TTC549 (cell line): Measurements from ENCODE around the gene FBXW5.

Experiments used
- FAIRE-seq: peaks from 2 replicates; lab custom pipeline; 2012; peaks lifted over from hg19 to GRCh38; lab: Jason Lieb, UNC

The FBXW5 gene

GRCh38 chr9:136947955-136948510, 3.5 kb upstream of the FBXW5 start:
- FAIRE-seq = no peak

GRCh38 chr9:136947028-136947891, 2.7 kb upstream of the FBXW5 start:
- no peak for FAIRE-seq

- no peak for FAIRE-seq
Observed at GRCh38 chr9:136946228-136947027, 1.9 kb upstream of the FBXW5 start.

GRCh38 chr9:136945333-136946227, 1.0 kb upstream of the FBXW5 start:
- FAIRE-seq = no peak

- FAIRE-seq = no peak
Observed at GRCh38 chr9:136944212-136944518, 373 bp downstream of the FBXW5 start.

- no peak for FAIRE-seq
Observed at GRCh38 chr9:136943291-136944211, 987 bp downstream of the FBXW5 start.

- no peak for FAIRE-seq
Observed at GRCh38 chr9:136942881-136943230, 1.7 kb downstream of the FBXW5 start.

GRCh38 chr9:136942112-136942880, 2.2 kb downstream of the FBXW5 start:
- FAIRE-seq = no peak

- no peak for FAIRE-seq
Observed at GRCh38 chr9:136941231-136942111, 3.1 kb downstream of the FBXW5 start.

GRCh38 chr9:136940526-136941230, 3.9 kb downstream of the FBXW5 start:
- no peak for FAIRE-seq

- FAIRE-seq = no peak
Observed at GRCh38 chr9:136939996-136940525, 4.5 kb downstream of the FBXW5 start.

GRCh38 chr9:136939431-136939995, 5.0 kb downstream of the FBXW5 start:
- no peak for FAIRE-seq

GRCh38 chr9:136937186-136938001, 7.1 kb downstream of the FBXW5 start:
- FAIRE-seq = no peak

GRCh38 chr9:136936645-136937170, 7.8 kb downstream of the FBXW5 start:
- FAIRE-seq = no peak

GRCh38 chr9:136935651-136936050, 8.9 kb downstream of the FBXW5 start:
- no peak for FAIRE-seq

- FAIRE-seq = no peak
Observed at GRCh38 chr9:136934277-136934676, 10.3 kb downstream of the FBXW5 start.

- FAIRE-seq = no peak
Observed at GRCh38 chr9:136931611-136932130, 12.9 kb downstream of the FBXW5 start.
